ENCODE measurements around the gene INF2. TPM values are rescaled to one million over a fixed set of nuclear protein-coding genes. Genes with fewer than 3 reads are reported as not detected.

The INF2 gene
- total and polyA plus RNA-seq, 9 of the 15 experiments (the other 6 are each of a cell fraction or from before 2014, with no cell fraction given), result 0.56 to 31.3 (median 7.8) TPM

GRCh38 chr14:104639885-104640548 is 49.4 kb upstream of the INF2 start (continued):
- TF ChIP-seq ETS1 (conservative IDR thresholded peaks at IDR 0.05; ENCODE audit: control insufficient read depth, low read depth, low read length), result no peak
- no peak for TF ChIP-seq FOXK1 (CRISPR knock-in tag; IDR thresholded peaks at IDR 0.05; ENCODE audit: borderline replicate concordance)
- TF ChIP-seq ZNF121 (CRISPR knock-in tag; conservative IDR thresholded peaks at IDR 0.05), result no peak
- no peak for TF ChIP-seq FUS (optimal IDR thresholded peaks at IDR 0.05; ENCODE audit: low read depth, low read length)
- no peak for TF ChIP-seq ZNF274 (IDR thresholded peaks at IDR 0.05; ENCODE audit: borderline replicate concordance, low read depth, low read length)
- TF ChIP-seq NCOR1 (IDR thresholded peaks at IDR 0.05), result no peak
- TF ChIP-seq TFE3 (CRISPR knock-in tag; IDR thresholded peaks at IDR 0.05), result no peak
- no peak for TF ChIP-seq ELF4 (CRISPR knock-in tag; IDR thresholded peaks at IDR 0.05)
- peak; percentile 43; the same call in 1 of the 2 replicates for TF ChIP-seq ZBTB7A (IDR thresholded peaks at IDR 0.05; ENCODE audit: borderline replicate concordance, control insufficient read depth, low read depth, low read length)
- TF ChIP-seq HMGXB4 (CRISPR knock-in tag; IDR thresholded peaks at IDR 0.05), result no peak
- no peak for TF ChIP-seq RAD51 (IDR thresholded peaks at IDR 0.05; ENCODE audit: borderline replicate concordance, low read depth)
- TF ChIP-seq IRF2 (CRISPR knock-in tag; IDR thresholded peaks at IDR 0.05), result no peak
- TF ChIP-seq ZSCAN29 (IDR thresholded peaks at IDR 0.05), result no peak
- TF ChIP-seq ZFP1 (CRISPR knock-in tag; IDR thresholded peaks at IDR 0.05), result no peak
- peak; percentile 48 for TF ChIP-seq CTCFL (IDR thresholded peaks at IDR 0.05; ENCODE audit: borderline replicate concordance, insufficient read depth, low read depth, low read length, poor library complexity, severe bottlenecking)
- TF ChIP-seq ERF (CRISPR knock-in tag; IDR thresholded peaks at IDR 0.05), result no peak
- TF ChIP-seq PRPF4 (IDR thresholded peaks at IDR 0.05; ENCODE audit: insufficient read depth, low read depth, low read length, poor library complexity, severe bottlenecking), result no peak
- TF ChIP-seq OTX1 (CRISPR knock-in tag; IDR thresholded peaks at IDR 0.05), result no peak
- TF ChIP-seq FOXM1 (IDR thresholded peaks at IDR 0.05; ENCODE audit: low read depth), result no peak
- TF ChIP-seq FOXM1 (CRISPR knock-in tag; IDR thresholded peaks at IDR 0.05; ENCODE audit: low read depth), result no peak
- no peak for TF ChIP-seq ZBTB9 (CRISPR knock-in tag; IDR thresholded peaks at IDR 0.05)

All from K562 (cell line).